Measurements from ENCODE around the gene PDLIM4.

DNA sequence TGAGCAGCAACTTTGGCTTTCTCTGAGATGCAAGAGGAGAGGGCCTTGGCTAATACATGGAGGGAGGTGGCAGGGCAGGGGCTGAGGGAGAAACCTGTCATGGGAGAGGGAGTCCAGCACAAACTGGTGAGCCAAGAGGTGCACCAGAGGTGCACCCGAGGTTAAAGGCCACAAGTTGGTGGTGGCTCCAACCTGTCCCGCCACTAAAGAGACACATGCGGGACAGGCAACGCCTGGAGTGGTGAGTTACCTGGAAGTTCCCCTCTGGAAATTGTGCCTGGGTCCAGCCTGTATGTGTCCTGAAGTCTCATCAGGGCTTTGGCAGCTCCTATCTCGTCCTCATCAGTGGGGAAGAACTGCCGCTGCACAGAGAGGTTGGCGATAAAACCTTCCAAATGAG is 43.8 kb upstream of the PDLIM4 start:
- TF ChIP-seq EZH2phosphoT487 (IDR thresholded peaks at IDR 0.05; ENCODE audit: insufficient read depth, low read depth), result no peak
- no peak for TF ChIP-seq EZH2 (IDR thresholded peaks at IDR 0.05; ENCODE audit: insufficient read depth, poor library complexity, severe bottlenecking)

Data from GM23248 (cell line).